GM18861 (cell line): ENCODE data around the gene OTOS.

Experiments
- ATAC-seq: cut with Tn5 transposase; IDR thresholded peaks from one replicate; pipeline ENCODE4 v1.9.1; 2021; ENCODE audit not compliant: unreplicated experiment

OTOS gene

GRCh38 chr2:240153418-240153817 lies 13.0 kb upstream of the OTOS start:
- ATAC-seq = no peak

GRCh38 chr2:240151477-240152031 lies 11.1 kb upstream of the OTOS start:
- ATAC-seq = no peak

- no peak for ATAC-seq
Measured at GRCh38 chr2:240149943-240150784, 9.7 kb upstream of the OTOS start.

GRCh38 chr2:240147911-240148587 lies 7.6 kb upstream of the OTOS start:
- no peak for ATAC-seq

GRCh38 chr2:240147382-240147781 lies 6.9 kb upstream of the OTOS start:
- no peak for ATAC-seq

- ATAC-seq = no peak
Measured at GRCh38 chr2:240146627-240147278, 6.3 kb upstream of the OTOS start.

- ATAC-seq = no peak
Measured at GRCh38 chr2:240146141-240146561, 5.7 kb upstream of the OTOS start.

GRCh38 chr2:240145461-240145860 lies 5.0 kb upstream of the OTOS start:
- no peak for ATAC-seq

GRCh38 chr2:240144649-240145261 lies 4.3 kb upstream of the OTOS start:
- ATAC-seq = no peak

GRCh38 chr2:240143801-240144648 lies 3.6 kb upstream of the OTOS start:
- ATAC-seq = no peak

- no peak for ATAC-seq
Measured at GRCh38 chr2:240143276-240143675, 2.8 kb upstream of the OTOS start.

- no peak for ATAC-seq
Measured at GRCh38 chr2:240142859-240143258, 2.4 kb upstream of the OTOS start.

- ATAC-seq = no peak
Measured at GRCh38 chr2:240142256-240142775, 1.9 kb upstream of the OTOS start.

GRCh38 chr2:240141736-240142135 lies 1.3 kb upstream of the OTOS start:
- ATAC-seq = no peak

- no peak for ATAC-seq
Measured at GRCh38 chr2:240140920-240141319, 462 bp upstream of the OTOS start.

GRCh38 chr2:240139666-240140393 lies 628 bp downstream of the OTOS start:
- ATAC-seq = no peak

GRCh38 chr2:240139011-240139441 lies 1.4 kb downstream of the OTOS start:
- no peak for ATAC-seq

GRCh38 chr2:240138254-240138984 lies 2.0 kb downstream of the OTOS start:
- no peak for ATAC-seq
